PFSK-1 (cell line): ENCODE results near the gene ARSD.

ENCODE experiments used
- FOXP2 ChIP-seq: optimal IDR thresholded peaks from 2 replicates; pipeline ENCODE3; 2011; ENCODE audit warnings: borderline replicate concordance, control low read depth, inconsistent platforms; ENCODE audit not compliant: insufficient read depth; ENCODE audit errors: extremely low read length, extremely low read depth
- POLR2AphosphoS5 ChIP-seq: IDR thresholded peaks from 2 replicates; pipeline ENCODE4 v1.6.1; 2012; ENCODE audit warnings: low read depth, mild to moderate bottlenecking, control low read depth, low read length, moderate library complexity
- SIN3A ChIP-seq: IDR thresholded peaks from 2 replicates; pipeline ENCODE4 v1.6.1; 2012; ENCODE audit warnings: mild to moderate bottlenecking, low read length, moderate library complexity, borderline replicate concordance; ENCODE audit not compliant: insufficient read depth
- TAF1 ChIP-seq: IDR thresholded peaks from 2 replicates; pipeline ENCODE4 v1.6.1; 2012; ENCODE audit warnings: low read length, control low read depth, borderline replicate concordance; ENCODE audit not compliant: insufficient read depth
- TF ChIP-seq, protein P1 (sequence below), 2 experiments: IDR thresholded peaks; 2 replicates each; pipeline versions ENCODE4 v1.6.1 to v1.8.0; 2011 to 2012; ENCODE audit warnings: low read depth in 2 of 2, low read length in 2 of 2, control low read depth in 1 of 2, inconsistent platforms in 1 of 2, mild to moderate bottlenecking in 1 of 2, moderate library complexity in 1 of 2; ENCODE audit not compliant: insufficient read depth in 1 of 2

The ARSD gene

DNA sequence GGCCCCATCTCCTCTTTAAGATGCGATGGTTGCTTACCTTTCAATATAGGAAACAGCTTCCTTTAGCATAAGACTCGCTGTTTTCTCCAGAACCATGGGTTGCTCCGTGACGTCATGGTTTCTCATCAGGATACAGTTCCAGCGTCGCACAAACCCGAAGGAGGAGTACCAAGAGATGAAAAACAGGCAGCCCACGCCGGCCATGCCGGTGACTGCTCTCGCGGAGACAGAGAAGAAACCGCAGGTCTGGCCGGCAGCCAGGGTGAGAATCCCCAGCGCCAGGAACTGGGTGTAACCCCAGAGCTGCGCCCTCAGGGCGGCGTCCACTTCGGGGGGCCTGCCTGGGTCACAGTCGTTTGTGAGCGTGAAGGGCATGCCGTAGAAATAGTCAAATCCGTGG, 11.4 kb downstream of the ARSD start:
- TF ChIP-seq POLR2AphosphoS5 (no peak), TAF1 (no peak), SIN3A (no peak), FOXP2 (no peak)
- TF ChIP-seq, protein P1, sequence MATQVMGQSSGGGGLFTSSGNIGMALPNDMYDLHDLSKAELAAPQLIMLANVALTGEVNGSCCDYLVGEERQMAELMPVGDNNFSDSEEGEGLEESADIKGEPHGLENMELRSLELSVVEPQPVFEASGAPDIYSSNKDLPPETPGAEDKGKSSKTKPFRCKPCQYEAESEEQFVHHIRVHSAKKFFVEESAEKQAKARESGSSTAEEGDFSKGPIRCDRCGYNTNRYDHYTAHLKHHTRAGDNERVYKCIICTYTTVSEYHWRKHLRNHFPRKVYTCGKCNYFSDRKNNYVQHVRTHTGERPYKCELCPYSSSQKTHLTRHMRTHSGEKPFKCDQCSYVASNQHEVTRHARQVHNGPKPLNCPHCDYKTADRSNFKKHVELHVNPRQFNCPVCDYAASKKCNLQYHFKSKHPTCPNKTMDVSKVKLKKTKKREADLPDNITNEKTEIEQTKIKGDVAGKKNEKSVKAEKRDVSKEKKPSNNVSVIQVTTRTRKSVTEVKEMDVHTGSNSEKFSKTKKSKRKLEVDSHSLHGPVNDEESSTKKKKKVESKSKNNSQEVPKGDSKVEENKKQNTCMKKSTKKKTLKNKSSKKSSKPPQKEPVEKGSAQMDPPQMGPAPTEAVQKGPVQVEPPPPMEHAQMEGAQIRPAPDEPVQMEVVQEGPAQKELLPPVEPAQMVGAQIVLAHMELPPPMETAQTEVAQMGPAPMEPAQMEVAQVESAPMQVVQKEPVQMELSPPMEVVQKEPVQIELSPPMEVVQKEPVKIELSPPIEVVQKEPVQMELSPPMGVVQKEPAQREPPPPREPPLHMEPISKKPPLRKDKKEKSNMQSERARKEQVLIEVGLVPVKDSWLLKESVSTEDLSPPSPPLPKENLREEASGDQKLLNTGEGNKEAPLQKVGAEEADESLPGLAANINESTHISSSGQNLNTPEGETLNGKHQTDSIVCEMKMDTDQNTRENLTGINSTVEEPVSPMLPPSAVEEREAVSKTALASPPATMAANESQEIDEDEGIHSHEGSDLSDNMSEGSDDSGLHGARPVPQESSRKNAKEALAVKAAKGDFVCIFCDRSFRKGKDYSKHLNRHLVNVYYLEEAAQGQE (IDR thresholded peaks at IDR 0.05; ENCODE audit: insufficient read depth in 1 of 2, low read depth in 2 of 2, low read length in 2 of 2) = no peak

DNA sequence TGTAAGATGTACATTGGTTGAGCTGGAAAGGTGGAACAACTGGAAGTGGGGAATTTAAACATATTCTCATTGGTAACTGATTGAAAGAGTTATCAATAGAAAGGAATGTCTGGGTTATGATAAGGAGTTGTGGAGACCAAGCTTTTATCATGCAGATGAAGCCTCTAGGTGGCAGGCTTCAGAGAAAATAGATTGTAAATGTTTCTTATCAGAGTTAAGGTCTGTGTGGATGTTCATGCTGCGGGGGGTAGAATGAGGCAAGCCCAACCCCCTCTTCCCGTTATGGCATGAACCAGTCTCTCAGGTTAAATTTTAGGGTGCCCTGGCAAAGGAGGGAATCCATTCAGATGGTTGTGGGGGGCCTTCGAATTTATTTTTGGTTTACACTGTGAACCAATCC, 16.0 kb downstream of the ARSD start:
- TF ChIP-seq FOXP2 (no peak), SIN3A (no peak), POLR2AphosphoS5 (no peak)
- TF ChIP-seq, protein P1 (IDR thresholded peaks at IDR 0.05; ENCODE audit: insufficient read depth in 1 of 2, low read depth in 2 of 2, low read length in 2 of 2) = no peak

DNA sequence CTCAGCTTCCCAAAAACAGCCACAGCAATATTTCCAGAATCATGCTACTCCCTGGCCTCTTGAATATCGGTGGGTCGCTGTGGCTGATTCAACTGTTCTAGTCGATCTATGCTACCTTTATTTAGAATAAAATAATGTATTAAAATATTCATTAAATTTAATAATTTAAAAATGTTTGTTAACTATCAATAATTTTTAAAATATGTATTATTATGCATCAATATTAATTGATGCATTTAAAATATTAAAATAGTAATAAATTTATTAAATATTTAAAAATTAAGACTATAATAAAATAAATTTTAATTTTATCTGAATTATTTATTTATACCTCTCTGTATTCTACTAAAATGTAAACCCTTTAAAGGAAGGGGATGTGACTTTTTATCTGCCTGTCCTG, 19.0 kb downstream of the ARSD start:
- TF ChIP-seq, protein P1 (IDR thresholded peaks at IDR 0.05; ENCODE audit: insufficient read depth in 1 of 2, low read depth in 2 of 2, low read length in 2 of 2) = no peak

DNA sequence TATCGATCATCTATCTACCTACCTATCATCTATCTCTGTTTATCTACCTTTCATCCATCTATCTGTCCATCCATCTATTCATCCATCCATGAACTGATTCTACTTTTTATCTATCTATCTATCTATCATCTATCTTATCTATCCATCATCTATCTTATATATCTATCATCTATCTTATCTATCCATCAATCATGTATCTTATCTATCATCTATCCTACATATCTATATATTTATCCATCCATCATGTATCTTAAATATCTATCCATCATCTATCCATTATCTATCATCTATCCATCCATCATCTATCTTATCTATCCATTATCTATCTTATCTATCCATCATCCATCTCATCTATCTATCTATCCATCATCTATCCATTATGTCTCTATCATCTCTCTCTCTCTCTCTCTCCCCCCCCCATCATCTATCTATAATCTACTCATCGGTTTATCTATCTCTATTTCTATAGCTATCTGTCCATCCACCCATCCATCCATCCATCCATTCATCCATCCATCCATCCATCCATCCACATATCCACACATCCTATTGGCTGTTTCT, 20.9 kb downstream of the ARSD start:
- no peak for TF ChIP-seq POLR2AphosphoS5

DNA sequence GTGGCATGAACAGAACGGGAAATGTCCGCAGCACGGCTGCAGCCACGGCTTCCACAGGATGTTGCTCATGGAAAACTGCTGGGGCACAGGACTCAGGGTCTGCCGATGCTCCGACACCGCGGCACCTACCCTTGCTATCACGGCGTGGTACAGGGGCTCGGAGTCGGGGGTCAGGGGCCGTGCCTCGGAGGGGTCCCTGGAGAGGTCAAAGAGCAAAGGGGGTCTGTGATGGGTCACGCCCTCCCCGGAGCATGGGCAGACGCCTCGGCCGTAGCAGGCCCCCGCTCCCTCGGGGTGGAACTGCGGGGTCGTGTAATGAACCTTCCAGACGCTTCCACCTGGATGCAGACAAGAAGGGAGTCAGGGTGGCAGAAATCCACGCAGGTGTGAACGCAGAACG, 21.8 kb downstream of the ARSD start:
- TF ChIP-seq FOXP2 (no peak), SIN3A (no peak), POLR2AphosphoS5 (no peak), TAF1 (no peak)
- TF ChIP-seq, protein P1 (IDR thresholded peaks at IDR 0.05; ENCODE audit: insufficient read depth in 1 of 2, low read depth in 2 of 2, low read length in 2 of 2) = no peak

DNA sequence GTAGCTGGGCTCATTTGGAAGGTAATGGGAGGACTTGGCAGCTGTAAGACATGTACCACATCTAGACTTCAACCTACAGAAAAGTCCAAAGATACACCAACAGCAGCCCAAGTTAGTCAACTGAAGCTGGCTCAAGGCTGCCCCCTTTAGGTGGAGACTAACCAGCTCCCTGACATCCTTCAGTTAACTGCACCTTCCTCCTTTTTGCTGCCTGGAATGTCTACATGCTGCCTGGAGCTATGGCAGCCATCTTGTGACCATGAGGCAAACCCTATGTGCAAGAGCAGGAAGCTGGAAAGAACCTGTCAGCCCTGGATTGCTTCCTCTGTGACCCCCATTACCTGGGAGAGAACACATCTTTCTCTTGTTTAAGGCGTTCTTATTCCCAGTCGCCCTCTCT, 25.8 kb downstream of the ARSD start:
- no peak for TF ChIP-seq POLR2AphosphoS5
- TF ChIP-seq SIN3A = no peak
- no peak for TF ChIP-seq TAF1
- TF ChIP-seq FOXP2 = no peak
- TF ChIP-seq, protein P1 (IDR thresholded peaks at IDR 0.05; ENCODE audit: insufficient read depth in 1 of 2, low read depth in 2 of 2, low read length in 2 of 2) = no peak
